Measurements from ENCODE around the gene ASTL. TPM values are rescaled to one million over a fixed set of nuclear protein-coding genes. Genes with fewer than 3 reads are reported as not detected.

Gene ASTL
- total and polyA plus RNA-seq, 9 of the 15 experiments (the other 6 are each of a cell fraction or from before 2014, with no cell fraction given), result not detected

DNA sequence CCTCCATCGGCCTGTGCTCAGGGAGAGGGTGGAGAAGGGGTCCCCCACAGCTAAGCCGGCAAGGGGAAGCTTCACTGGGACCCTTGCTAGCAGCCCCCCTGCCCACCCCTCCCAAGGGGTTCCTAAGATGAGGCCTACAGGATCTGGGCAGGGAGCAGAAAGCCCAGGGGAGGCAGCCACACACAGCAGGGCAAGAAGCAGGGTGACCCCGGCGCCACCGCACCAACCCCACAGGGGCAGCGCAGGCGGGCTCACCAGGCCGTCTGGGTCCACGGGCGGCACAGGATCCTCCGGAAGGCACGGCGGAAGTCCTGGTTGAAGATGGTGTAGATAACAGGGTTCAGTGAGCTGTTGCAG lies 23.8 kb downstream of the ASTL start:
- 22% methylated on average over 12 of the region's 13 CpGs for WGBS (ENCODE audit: insufficient coverage, low coverage, missing lambda C conversion rate)
- FAIRE-seq (no peak), DNase-seq (ENCODE audit: extremely low read depth in 1 of 4, low spot score in 3 of 4) (no peak), ATAC-seq (no peak)
- CTCF ChIA-PET (ENCODE audit: low intra/inter-chr PET ratio), result no interaction called here
- intact Hi-C loops (cut with micrococcal nuclease), result no loop called here
- Histone ChIP-seq H3K27me3 (ENCODE audit: control insufficient read depth in 2 of 2, insufficient read depth in 2 of 2, low read length in 2 of 2) (peaks cover 2 to 82% of the 10 kb centered on the region in 2 experiments; a peak in 3 of 5 replicates), H3K4me3 (no peak overlapping the region), H4K20me1 (replicated peaks; ENCODE audit: control insufficient read depth, insufficient read depth, low read length) (peaks cover 10% of the 10 kb centered on the region), H3K4me2 (ENCODE audit: insufficient read depth, low read length) (no peak overlapping the region), H3K9ac (ENCODE audit: insufficient read depth in 1 of 2, low read depth in 2 of 2, low read length in 2 of 2) (no peak overlapping the region), H3K79me2 (ENCODE audit: control insufficient read depth, insufficient read depth, low read length) (no peaks in the 10 kb centered on the region), H3K9me1 (ENCODE audit: control insufficient read depth, insufficient read depth, low read length) (no peaks in the 10 kb centered on the region), H3K36me3 (ENCODE audit: control insufficient read depth, insufficient read depth, low read length) (no peaks in the 10 kb centered on the region), H2AFZ (ENCODE audit: low read depth, low read length) (no peak overlapping the region), H3K4me1 (replicated peaks in 1 of 2; ENCODE audit: control insufficient read depth in 2 of 2, insufficient read depth in 2 of 2, low read length in 2 of 2) (peaks cover 3 to 48% of the 10 kb centered on the region in 2 experiments; a peak in 4 of 5 replicates), H3K9me3 (replicated peaks; ENCODE audit: control insufficient read depth, insufficient read depth, low read depth, low read length) (no peaks in the 10 kb centered on the region), H3K27ac (ENCODE audit: extremely low read depth, low read depth, low read length) (no peak overlapping the region)
- POLR2A ChIA-PET, result no interaction called here
- in situ Hi-C loops (cut with MboI), result loop anchor here (5.0 kb wide), 1 partner anchor 92 kb away; no protein-coding TSS in a partner anchor
- TF ChIP-seq, protein P1, sequence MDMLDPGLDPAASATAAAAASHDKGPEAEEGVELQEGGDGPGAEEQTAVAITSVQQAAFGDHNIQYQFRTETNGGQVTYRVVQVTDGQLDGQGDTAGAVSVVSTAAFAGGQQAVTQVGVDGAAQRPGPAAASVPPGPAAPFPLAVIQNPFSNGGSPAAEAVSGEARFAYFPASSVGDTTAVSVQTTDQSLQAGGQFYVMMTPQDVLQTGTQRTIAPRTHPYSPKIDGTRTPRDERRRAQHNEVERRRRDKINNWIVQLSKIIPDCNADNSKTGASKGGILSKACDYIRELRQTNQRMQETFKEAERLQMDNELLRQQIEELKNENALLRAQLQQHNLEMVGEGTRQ (CRISPR knock-in tag; IDR thresholded peaks at IDR 0.05), result no peak
- TF ChIP-seq NFIC (IDR thresholded peaks at IDR 0.05) (peak; percentile 53), CCNT2 (IDR thresholded peaks at IDR 0.05; ENCODE audit: borderline replicate concordance, extremely low read depth, insufficient read length, low read depth, low read length) (no peak), IRF2 (CRISPR knock-in tag; IDR thresholded peaks at IDR 0.05) (no peak), MAFK (IDR thresholded peaks at IDR 0.05; ENCODE audit: low read length) (no peak)
- BruUV-seq (replicated peaks), result no TSS peak

GRCh38 chr2:96113951-96114350 lies 24.4 kb downstream of the ASTL start:
- H3K36me3 ChIP-seq (ENCODE audit: control insufficient read depth, insufficient read depth, low read length), result no peaks in the 10 kb centered on the region
- FAIRE-seq (no peak), ATAC-seq (no peak), DNase-seq (ENCODE audit: extremely low read depth in 1 of 4, low spot score in 3 of 4) (no peak)
- H3K79me2 ChIP-seq (ENCODE audit: control insufficient read depth, insufficient read depth, low read length), result no peaks in the 10 kb centered on the region
- peaks cover 3 to 48% of the 10 kb centered on the region in 2 experiments; a peak in 4 of 5 replicates for H3K4me1 ChIP-seq (replicated peaks in 1 of 2; ENCODE audit: control insufficient read depth in 2 of 2, insufficient read depth in 2 of 2, low read length in 2 of 2)
- H3K9me3 ChIP-seq (replicated peaks; ENCODE audit: control insufficient read depth, insufficient read depth, low read depth, low read length), result no peaks in the 10 kb centered on the region
- TF ChIP-seq ELF4 (CRISPR knock-in tag; IDR thresholded peaks at IDR 0.05) (no peak), EZH2 (IDR thresholded peaks at IDR 0.05; ENCODE audit: borderline replicate concordance, low read depth, low read length) (no peak), CCNT2 (IDR thresholded peaks at IDR 0.05; ENCODE audit: borderline replicate concordance, extremely low read depth, insufficient read length, low read depth, low read length) (no peak), HNRNPH1 (optimal IDR thresholded peaks at IDR 0.05; ENCODE audit: low read depth, low read length) (no peak)
- H3K4me3 ChIP-seq, result no peak overlapping the region
- H4K20me1 ChIP-seq (replicated peaks; ENCODE audit: control insufficient read depth, insufficient read depth, low read length), result peaks cover 10% of the 10 kb centered on the region; the same call in 1 of the 2 replicates
- H3K9me1 ChIP-seq (ENCODE audit: control insufficient read depth, insufficient read depth, low read length), result no peaks in the 10 kb centered on the region
- in situ Hi-C loops (cut with MboI), result loop anchor here (5.0 kb wide), 1 partner anchor 92 kb away; no protein-coding TSS in a partner anchor
- intact Hi-C loops (cut with micrococcal nuclease), result no loop called here
- 20% methylated on average over 11 of the region's 17 CpGs for WGBS (ENCODE audit: insufficient coverage, low coverage, missing lambda C conversion rate)
- H3K27ac ChIP-seq (ENCODE audit: extremely low read depth, low read depth, low read length), result no peak overlapping the region
- peaks cover 2 to 81% of the 10 kb centered on the region in 2 experiments; a peak in 3 of 5 replicates for H3K27me3 ChIP-seq (ENCODE audit: control insufficient read depth in 2 of 2, insufficient read depth in 2 of 2, low read length in 2 of 2)
- POLR2A ChIA-PET, result no interaction called here
- no peak overlapping the region for H3K4me2 ChIP-seq (ENCODE audit: insufficient read depth, low read length)
- CTCF ChIA-PET (ENCODE audit: low intra/inter-chr PET ratio), result no interaction called here
- no peak overlapping the region for H3K9ac ChIP-seq (ENCODE audit: insufficient read depth in 1 of 2, low read depth in 2 of 2, low read length in 2 of 2)
- no peak overlapping the region for H2AFZ ChIP-seq (ENCODE audit: low read depth, low read length)
- no TSS peak for BruUV-seq (replicated peaks)
